ENCODE data around the gene KCTD5.

- no peak for TF ChIP-seq CTCF (IDR thresholded peaks at IDR 0.05; ENCODE audit: insufficient read depth, low read length, poor library complexity, severe bottlenecking)
- no peak for TF ChIP-seq EZH2phosphoT487 (conservative IDR thresholded peaks at IDR 0.05; ENCODE audit: low read length)
Measured at GRCh38 chr16:2699791-2700600, 17.7 kb downstream of the KCTD5 start.

Measured in SU-DHL-6 (cell line).